RPMI7951 (cell line): ENCODE data around the gene VPS39. TPM values are rescaled to one million over a fixed set of nuclear protein-coding genes. Genes with fewer than 3 reads are reported as not detected.

ENCODE experiments used
- DNase-seq: peaks from one replicate; pipeline ENCODE4 v3.0.0-alpha.2; 2012; ENCODE audit warnings: low read depth
- total RNA-seq: library from RNA; depleted of rRNA; stranded (reverse); fragments of >200 nt; shearing (Covaris generic); gene quantifications from 2 replicates; pipeline ENCODE4 v1.2.3, GENCODE V29; 2014

Gene VPS39
- total RNA-seq, 1 experiment from 2014 or later = 29.0 TPM

GRCh38 chr15:42145546-42146455, 62.3 kb downstream of the VPS39 start:
- DNase-seq = no peak

GRCh38 chr15:42144841-42145375, 63.2 kb downstream of the VPS39 start:
- DNase-seq = no peak

GRCh38 chr15:42143866-42144625, 64.1 kb downstream of the VPS39 start:
- no peak for DNase-seq

- no peak for DNase-seq
Measured at GRCh38 chr15:42143356-42143755, 64.7 kb downstream of the VPS39 start.

GRCh38 chr15:42141795-42142667, 66.1 kb downstream of the VPS39 start:
- no peak for DNase-seq

- no peak for DNase-seq
Measured at GRCh38 chr15:42141246-42141645, 66.9 kb downstream of the VPS39 start.

GRCh38 chr15:42140383-42141070, 67.6 kb downstream of the VPS39 start:
- DNase-seq = no peak

- no peak for DNase-seq
Measured at GRCh38 chr15:42139596-42139995, 68.5 kb downstream of the VPS39 start.

- DNase-seq = no peak
Measured at GRCh38 chr15:42138968-42139386, 69.1 kb downstream of the VPS39 start.

- no peak for DNase-seq
Measured at GRCh38 chr15:42138411-42138810, 69.7 kb downstream of the VPS39 start.

- peak; percentile 57 for DNase-seq
Measured at GRCh38 chr15:42137461-42138261, 70.4 kb downstream of the VPS39 start.

GRCh38 chr15:42136513-42136912, 71.6 kb downstream of the VPS39 start:
- DNase-seq = no peak

- no peak for DNase-seq
Measured at GRCh38 chr15:42135351-42135750, 72.8 kb downstream of the VPS39 start.

- DNase-seq = no peak
Measured at GRCh38 chr15:42134617-42135245, 73.4 kb downstream of the VPS39 start.

GRCh38 chr15:42133886-42134502, 74.1 kb downstream of the VPS39 start:
- peak; percentile 47 for DNase-seq

- no peak for DNase-seq
Measured at GRCh38 chr15:42133356-42133755, 74.7 kb downstream of the VPS39 start.

GRCh38 chr15:42131826-42132806, 76.0 kb downstream of the VPS39 start:
- DNase-seq = no peak

GRCh38 chr15:42131006-42131405, 77.1 kb downstream of the VPS39 start:
- DNase-seq = no peak
